Cardiac muscle cell (in vitro differentiated cells and primary cell): ENCODE measurements around the gene CCL18. TPM values are rescaled to one million over a fixed set of nuclear protein-coding genes. Genes with fewer than 3 reads are reported as not detected.

Source experiments
- DNase-seq, 2 donors: peaks; one replicate each; pipeline versions ENCODE4 v3.0.0 to v3.0.0-alpha.2; 2010 to 2017; ENCODE audit warnings: low read depth in 1 of 2, low spot score in 1 of 2
- H3K27ac ChIP-seq: fragments of 200-600 bp; sonication (generic); 2 replicates; pipeline ENCODE4 v1.5.1; 2016
- H3K27me3 ChIP-seq: fragments of 200-600 bp; sonication (generic); 2 replicates; pipeline ENCODE4 v1.6.0; 2016; ENCODE audit warnings: control low read depth
- H3K36me3 ChIP-seq: fragments of 200-600 bp; sonication (generic); 2 replicates; pipeline ENCODE4 v1.5.1; 2016; ENCODE audit warnings: control low read depth
- H3K4me1 ChIP-seq: fragments of 200-600 bp; sonication (generic); 2 replicates; pipeline ENCODE4 v1.8.1; 2017; ENCODE audit warnings: low read depth, mild to moderate bottlenecking, mixed run types
- H3K4me3 ChIP-seq: fragments of 200-600 bp; sonication (generic); 2 replicates; pipeline ENCODE4 v1.5.1; 2016; ENCODE audit warnings: mild to moderate bottlenecking
- H3K9me3 ChIP-seq: fragments of 200-600 bp; sonication (generic); 2 replicates; pipeline ENCODE4 v1.5.1; 2017; ENCODE audit warnings: low read depth, mild to moderate bottlenecking, control low read depth
- polyA plus RNA-seq: library from polyadenylated mRNA; unstranded; fragments of >200 nt; fragmentation: Nextera tagmentation; extraction: Ambion mirVana; gene quantifications from 2 replicates; pipeline ENCODE4 v1.2.1, GENCODE V29; 2016
- total RNA-seq: library from RNA; depleted of rRNA; stranded (reverse); fragments of >200 nt; gene quantifications from 2 replicates; pipeline ENCODE4 v1.2.3, GENCODE V29; 2016
- TF ChIP-seq, protein P1 (sequence below): IDR thresholded peaks from 2 replicates; pipeline ENCODE4 v1.5.1; 2012; ENCODE audit warnings: low read depth, mild to moderate bottlenecking, low read length

The CCL18 gene
- total and polyA plus RNA-seq, 2 experiments from 2014 or later: not detected

DNA sequence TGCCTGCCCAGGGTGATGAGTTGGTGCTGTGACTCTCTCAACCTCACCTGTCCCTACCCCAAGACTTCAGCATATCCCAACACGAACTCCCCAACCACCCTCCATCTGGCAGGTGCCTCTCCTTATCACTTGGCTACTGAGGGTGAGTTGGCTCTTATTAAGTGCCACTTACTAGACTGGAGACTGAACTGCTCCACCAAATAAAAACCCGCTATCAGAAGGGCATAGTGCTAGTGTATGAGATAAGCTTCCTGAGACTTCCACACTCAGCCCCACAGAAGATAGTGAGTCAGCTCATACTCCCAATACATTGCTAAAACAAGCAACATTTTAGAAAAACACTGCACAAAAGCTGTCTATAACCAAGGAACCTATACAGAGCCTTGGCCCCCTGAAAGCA lies 16.0 kb upstream of the CCL18 start:
- Histone ChIP-seq H3K4me1 (no peaks in the 10 kb centered on the region), H3K4me3 (no peak overlapping the region), H3K27ac (no peak overlapping the region), H3K36me3 (no peaks in the 10 kb centered on the region), H3K9me3 (no peaks in the 10 kb centered on the region), H3K27me3 (no peaks in the 10 kb centered on the region)
- TF ChIP-seq, protein P1, sequence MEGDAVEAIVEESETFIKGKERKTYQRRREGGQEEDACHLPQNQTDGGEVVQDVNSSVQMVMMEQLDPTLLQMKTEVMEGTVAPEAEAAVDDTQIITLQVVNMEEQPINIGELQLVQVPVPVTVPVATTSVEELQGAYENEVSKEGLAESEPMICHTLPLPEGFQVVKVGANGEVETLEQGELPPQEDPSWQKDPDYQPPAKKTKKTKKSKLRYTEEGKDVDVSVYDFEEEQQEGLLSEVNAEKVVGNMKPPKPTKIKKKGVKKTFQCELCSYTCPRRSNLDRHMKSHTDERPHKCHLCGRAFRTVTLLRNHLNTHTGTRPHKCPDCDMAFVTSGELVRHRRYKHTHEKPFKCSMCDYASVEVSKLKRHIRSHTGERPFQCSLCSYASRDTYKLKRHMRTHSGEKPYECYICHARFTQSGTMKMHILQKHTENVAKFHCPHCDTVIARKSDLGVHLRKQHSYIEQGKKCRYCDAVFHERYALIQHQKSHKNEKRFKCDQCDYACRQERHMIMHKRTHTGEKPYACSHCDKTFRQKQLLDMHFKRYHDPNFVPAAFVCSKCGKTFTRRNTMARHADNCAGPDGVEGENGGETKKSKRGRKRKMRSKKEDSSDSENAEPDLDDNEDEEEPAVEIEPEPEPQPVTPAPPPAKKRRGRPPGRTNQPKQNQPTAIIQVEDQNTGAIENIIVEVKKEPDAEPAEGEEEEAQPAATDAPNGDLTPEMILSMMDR: no peak
- DNase-seq: no peak

DNA sequence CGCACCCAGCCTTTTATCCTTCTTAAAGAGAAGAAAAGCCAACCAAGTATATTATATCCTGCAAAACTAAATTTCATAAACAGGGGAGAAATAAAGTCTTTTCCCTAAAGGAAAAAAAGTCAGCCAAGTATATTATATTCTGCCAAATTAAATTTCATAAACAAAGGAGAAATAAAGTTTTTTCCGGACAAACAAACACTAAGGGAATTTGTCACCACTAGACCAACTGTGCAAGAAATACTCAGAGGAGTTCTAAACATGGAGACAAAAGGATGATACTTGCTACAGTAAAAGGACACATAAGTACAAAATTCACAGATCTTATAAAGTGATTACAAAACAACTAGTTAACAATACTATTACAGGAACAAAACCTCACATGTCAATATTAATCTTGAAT lies 14.4 kb upstream of the CCL18 start:
- Histone ChIP-seq H3K36me3 (no peaks in the 10 kb centered on the region), H3K27me3 (no peaks in the 10 kb centered on the region), H3K9me3 (no peaks in the 10 kb centered on the region), H3K4me1 (no peaks in the 10 kb centered on the region), H3K27ac (no peak overlapping the region), H3K4me3 (no peak overlapping the region)
- TF ChIP-seq, protein P1: no peak
- no peak for DNase-seq

DNA sequence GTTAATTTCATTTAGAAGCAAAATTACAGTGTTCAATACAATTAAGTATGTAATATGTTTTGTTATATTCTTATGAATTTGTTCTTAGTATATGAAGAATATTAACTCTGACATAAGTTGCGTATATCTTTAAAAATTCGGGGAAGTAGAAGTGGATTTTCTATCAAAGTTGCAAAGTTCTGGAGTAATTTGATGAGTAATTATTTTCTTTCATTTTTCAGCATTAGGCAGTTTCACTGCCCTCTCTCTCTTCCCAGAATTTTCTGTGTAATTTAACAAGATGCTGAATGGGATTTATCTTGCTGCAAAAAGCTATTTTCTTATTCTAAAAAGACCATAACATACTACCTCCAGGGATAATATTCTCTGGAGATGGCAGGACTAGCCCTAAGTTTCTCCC lies 8.9 kb upstream of the CCL18 start:
- H3K9me3 ChIP-seq: no peaks in the 10 kb centered on the region
- no peak for DNase-seq
- TF ChIP-seq, protein P1: no peak

DNA sequence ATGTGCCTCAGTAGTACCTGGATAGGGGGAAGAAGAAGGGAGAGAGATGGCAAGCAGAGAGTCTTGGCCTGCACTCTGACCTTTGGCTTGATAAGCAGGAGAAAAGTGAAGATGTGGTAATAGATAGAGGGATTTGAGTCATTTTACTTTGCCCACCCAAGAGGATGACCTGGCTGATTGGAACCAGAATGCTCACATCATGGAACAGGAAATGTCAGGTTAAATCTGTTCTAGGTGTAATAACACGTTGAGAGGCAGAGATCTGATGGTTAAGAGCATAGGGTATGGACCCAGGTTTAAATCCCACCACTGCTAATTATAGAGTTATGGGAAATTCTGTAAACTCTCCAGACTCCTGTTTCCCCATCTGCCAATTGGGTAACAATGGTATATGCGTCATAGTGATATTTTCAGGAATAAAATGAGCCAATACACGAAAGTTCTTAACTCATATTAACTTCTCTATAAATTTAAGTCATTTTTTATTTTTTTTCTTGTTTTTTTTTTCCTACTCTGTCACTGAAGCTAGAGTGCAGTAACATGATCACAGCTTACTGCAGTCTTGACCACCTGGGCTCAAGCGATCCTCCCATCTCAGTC lies 8.1 kb upstream of the CCL18 start:
- H3K4me1 ChIP-seq: peaks cover 7% of the 10 kb centered on the region
- no peaks in the 10 kb centered on the region for H3K36me3 ChIP-seq
- no peak overlapping the region for H3K27ac ChIP-seq
- DNase-seq: no peak
- no peaks in the 10 kb centered on the region for H3K27me3 ChIP-seq
- no peak overlapping the region for H3K4me3 ChIP-seq
- TF ChIP-seq, protein P1: no peak
- H3K9me3 ChIP-seq: no peaks in the 10 kb centered on the region

More for the DNA sequence above, 8.9 kb upstream of the CCL18 start:
- Histone ChIP-seq H3K27ac (no peak overlapping the region), H3K4me1 (peaks cover 7% of the 10 kb centered on the region), H3K36me3 (no peaks in the 10 kb centered on the region), H3K27me3 (no peaks in the 10 kb centered on the region), H3K4me3 (no peak overlapping the region)

DNA sequence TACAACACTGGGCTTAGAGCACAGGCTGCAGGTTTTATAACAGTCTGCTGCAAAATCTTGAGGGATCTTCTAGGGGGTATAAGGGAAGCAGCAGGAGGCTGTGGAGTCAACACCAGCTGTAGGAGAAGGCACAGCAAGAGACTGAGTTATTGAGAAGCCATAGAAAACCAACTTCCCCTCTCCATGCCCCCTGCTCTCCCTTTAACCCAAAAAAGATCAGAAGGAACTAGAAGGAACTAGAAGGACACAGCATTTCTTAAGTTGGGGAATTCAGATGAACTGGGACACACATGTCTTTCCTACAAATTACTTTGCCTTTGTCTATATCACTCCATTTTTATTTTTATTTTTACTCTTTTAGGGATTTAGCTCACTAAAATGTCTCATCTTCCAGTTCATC lies 6.2 kb upstream of the CCL18 start:
- Histone ChIP-seq H3K27ac (no peak overlapping the region), H3K4me1 (peaks cover 7% of the 10 kb centered on the region), H3K27me3 (no peaks in the 10 kb centered on the region), H3K36me3 (no peaks in the 10 kb centered on the region), H3K4me3 (no peak overlapping the region), H3K9me3 (no peaks in the 10 kb centered on the region)
- TF ChIP-seq, protein P1: no peak
- no peak for DNase-seq
